Eye (tissue), 1 donor: Measurements from ENCODE around the gene AK8.

ENCODE experiments used
- DNase-seq: peaks from one replicate; pipeline ENCODE4 v3.0.0-alpha.2; 2015

Gene AK8

DNA sequence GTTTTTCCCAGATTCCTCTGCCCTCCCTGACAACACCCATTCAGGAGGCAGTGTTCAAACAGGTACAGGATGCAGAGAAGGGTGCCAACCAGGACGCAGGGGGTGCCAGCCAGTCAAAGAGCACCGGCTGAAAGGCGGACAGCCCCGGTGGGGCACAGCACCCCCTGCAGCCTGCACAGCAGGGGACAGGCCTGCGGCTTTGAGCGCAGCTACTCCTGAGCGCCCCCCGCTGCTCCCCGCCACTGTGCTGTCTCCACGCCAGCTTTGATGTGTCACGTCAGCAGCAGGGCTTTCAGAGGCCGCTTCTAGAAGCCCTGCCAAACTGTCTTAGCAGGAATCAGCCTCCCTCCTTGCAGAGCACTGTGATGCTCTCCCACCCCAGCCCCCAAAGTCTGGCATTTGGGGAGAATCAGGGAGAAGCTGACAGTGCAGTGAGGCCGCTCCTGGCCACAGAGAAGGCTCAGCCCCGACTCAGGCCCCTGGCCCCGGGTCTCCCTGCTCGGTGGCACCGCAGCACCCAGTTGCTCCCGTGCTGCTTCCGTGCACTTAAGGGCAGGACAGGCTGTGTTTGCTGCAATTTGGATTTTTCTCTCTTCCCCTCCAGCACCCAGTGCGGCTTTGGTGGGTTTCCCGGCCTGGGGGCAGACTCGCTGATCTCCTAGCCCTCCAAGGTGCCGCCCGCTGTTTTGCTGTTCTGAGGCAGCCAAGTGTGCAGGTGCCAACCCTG, 20.3 kb downstream of the AK8 start:
- DNase-seq, result peak; percentile 53

DNA sequence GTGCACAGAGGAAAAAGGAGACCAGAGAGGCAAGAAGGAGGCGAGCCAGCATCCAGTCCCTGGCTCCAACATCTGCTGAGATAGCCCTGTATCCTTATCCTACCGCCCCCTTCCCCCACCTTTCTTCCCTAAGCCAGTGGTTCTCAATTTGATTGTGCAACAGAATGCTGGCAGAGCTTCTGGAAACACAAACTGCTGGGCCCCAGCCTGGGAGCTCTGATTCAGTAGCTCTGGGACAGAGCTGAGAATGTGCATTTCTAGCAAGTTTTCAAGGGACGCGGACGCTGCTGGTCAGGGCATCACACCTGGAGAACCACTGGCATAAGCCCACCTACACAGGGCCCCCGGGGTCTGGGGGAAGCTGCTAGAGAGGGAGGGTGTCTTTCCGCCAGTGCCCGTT, 21.1 kb downstream of the AK8 start:
- DNase-seq, result no peak

GRCh38 chr9:132855904-132856303, 22.2 kb downstream of the AK8 start:
- no peak for DNase-seq

- DNase-seq, result no peak
Measured at GRCh38 chr9:132854832-132855231, 23.3 kb downstream of the AK8 start.

- no peak for DNase-seq
Measured at GRCh38 chr9:132853482-132853881, 24.6 kb downstream of the AK8 start.

- no peak for DNase-seq
Measured at GRCh38 chr9:132849185-132849706, 28.8 kb downstream of the AK8 start.

DNA sequence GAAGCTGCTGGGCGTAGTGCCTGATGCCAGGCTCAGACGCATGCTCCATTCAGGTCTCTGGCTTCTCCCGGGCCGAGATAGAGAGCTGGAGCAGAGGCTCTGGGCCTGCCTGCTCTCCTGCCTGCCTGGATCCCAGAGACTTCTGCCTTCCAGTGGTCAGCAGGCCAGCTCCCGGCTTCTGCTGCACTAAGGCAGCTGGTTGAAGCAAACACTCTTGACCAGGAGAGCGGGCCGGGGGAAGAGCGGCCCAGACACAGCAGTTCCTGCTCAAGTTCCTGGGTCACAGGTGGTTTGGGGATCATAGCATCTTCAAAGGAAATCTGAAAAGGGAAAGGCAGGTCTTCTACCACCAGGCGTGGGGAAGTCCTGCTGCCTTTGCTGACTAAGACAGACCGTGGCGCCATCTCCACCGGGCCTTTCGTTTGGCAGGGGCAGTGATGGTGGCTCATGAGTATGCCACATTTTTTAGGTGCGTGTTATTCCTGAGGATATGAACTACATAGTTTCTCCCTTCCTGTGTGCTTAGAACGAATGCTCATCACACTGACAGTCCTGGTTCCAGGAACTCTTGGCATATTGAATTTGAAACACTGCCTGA, 31.1 kb downstream of the AK8 start:
- DNase-seq, result no peak

GRCh38 chr9:132846109-132846917, 31.8 kb downstream of the AK8 start:
- DNase-seq, result no peak

GRCh38 chr9:132842124-132843044, 35.7 kb downstream of the AK8 start:
- no peak for DNase-seq

DNA sequence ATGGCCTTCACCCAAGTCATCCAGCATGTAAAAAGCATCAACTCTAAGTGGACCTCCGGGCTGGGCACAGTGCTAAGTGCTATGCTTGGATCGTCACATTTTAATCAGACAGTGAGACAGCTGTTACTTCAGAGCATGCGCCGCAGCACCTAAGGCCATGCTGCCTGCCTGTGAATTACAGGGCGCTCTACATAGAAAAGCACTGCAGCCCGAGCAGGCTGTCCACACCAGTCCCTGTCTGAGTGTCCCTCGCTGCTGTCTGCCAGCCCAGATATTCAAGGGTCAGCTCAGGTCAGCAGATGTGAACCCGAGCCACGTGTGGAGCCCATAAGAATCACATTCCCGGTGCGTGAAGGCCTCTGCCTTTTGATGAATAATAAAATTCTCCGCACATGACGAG, 37.1 kb downstream of the AK8 start:
- DNase-seq, result no peak

- no peak for DNase-seq
Measured at GRCh38 chr9:132838291-132838690, 39.8 kb downstream of the AK8 start.

DNA sequence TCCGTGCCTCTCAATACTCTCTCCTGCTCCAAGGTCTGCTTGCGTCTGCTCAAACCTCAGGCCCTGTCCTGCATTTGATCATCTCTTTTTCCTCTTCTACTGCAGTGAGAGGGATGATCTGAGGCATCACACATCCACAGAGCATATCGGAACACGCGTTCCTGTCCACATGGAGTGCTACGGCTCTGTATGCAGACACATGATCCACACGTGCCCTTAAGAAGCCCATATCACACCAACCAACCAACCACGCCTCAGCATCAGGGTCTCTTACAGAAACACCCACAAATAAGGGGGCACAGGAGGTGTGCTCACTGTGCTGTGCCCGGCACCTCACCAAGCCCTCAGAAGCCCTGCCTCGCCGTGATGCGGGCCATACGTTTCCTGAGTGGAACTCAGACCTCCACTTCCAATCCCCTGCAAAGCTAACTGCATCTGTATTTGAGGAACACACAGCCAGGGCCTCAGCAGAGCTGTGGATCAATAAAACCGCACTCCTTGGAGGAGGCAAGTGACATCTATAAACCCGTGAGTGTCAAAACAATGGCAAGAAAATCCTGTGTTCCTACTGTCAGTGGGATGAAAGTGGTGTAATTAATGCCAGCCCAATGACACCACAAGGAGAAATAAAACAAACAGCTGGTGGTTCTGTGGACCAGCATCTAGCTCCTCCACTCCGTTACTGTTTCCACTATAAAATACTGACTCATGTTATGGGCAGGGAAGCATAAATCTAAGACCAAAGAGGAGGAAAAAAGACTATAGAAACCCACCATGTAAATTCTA, 40.4 kb downstream of the AK8 start:
- DNase-seq, result no peak

DNA sequence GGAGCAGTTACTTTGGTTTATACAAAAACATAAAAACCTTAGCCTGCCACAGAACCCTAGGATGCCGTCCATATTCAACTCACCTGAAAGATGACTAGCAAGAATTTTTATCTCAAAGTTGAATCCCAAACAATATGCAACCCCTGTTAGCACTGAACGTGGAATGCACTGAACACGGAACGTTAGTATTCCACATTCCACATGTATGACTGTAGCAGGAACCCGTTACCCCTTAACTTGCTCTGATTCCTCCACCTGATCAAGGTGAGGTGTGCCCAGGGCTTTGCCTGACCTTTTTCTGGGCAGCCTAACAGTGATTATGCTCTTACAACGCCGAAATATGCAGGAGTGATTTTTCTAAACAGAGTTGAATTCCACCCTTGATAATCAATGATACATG, 43.7 kb downstream of the AK8 start:
- DNase-seq, result no peak

- DNase-seq, result peak; percentile 82
Measured at GRCh38 chr9:132833550-132834121, 44.4 kb downstream of the AK8 start.

DNA sequence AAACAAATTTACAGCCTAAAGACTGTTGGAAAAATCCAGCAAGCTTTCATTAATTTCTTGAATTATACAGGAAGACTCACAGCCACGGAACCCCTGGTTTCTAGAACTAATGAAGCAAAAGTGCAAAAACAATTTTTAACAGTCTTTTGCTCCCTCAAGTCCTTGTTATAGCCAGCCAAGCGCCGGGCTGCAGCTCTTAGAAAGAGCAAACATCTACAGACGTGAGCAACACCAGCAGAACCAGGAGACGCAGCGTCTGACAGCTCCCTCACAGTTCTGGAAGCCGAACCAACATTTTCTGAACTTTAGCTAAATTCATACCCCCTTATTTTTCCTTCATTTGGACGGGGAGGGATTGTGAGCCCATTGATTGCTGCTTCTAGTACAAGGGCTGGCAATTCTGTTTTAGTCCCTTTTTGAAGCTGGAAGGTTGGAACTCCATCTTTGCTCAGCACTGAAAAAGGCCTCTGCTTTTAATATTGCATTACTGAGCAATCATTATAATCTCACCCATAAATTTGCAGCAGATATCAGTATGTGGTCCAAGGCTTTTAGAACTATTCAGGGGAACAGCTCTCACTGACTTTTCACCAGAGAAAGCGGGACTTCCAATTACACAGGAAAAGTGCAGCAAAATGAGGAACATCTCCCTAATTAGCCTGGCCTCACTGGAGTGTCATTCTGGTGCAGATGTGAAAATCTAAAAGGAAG, 45.8 kb downstream of the AK8 start:
- no peak for DNase-seq

- no peak for DNase-seq
Measured at GRCh38 chr9:132828201-132828770, 49.8 kb downstream of the AK8 start.

GRCh38 chr9:132827366-132827765, 50.7 kb downstream of the AK8 start:
- no peak for DNase-seq

- DNase-seq, result no peak
Measured at GRCh38 chr9:132826621-132827365, 51.3 kb downstream of the AK8 start.

GRCh38 chr9:132826131-132826530, 52.0 kb downstream of the AK8 start:
- no peak for DNase-seq

GRCh38 chr9:132825430-132825829, 52.7 kb downstream of the AK8 start:
- DNase-seq, result no peak
